Inflammatory macrophage treated with lipopolysaccharide for 1 hour (primary cell): ENCODE measurements around the gene TTC39B.
A peak's percentile ranks its signal among the peaks of the same experiment; 100 is the strongest.

Experiments
- DNase-seq, 2 donors: peaks; one replicate each; pipeline ENCODE4 v3.0.0-alpha.2; 2020 to 2022

TTC39B gene

DNA sequence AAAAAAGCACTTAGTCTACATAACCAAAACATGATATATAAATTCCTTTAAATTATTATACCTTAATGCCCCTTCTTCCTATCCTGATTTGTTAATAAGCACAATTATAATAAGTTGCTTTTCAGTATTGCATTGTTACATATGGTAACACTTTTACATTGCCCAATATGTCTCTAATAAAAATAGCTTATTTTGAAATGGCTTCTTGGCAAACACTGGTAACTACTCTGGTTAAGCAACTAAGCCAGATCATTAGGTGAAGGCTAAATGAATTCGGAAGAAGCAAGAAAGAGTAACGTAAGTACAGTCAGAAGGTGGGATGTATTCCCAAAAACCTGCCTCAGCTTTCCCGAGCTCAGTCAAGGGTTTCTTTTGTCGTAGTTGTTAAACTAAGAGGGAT, 85.3 kb downstream of the TTC39B start:
- DNase-seq, result peak in 1 of 2 donors; percentile 28

GRCh38 chr9:15220658-15221318, 86.2 kb downstream of the TTC39B start:
- DNase-seq, result no peak

DNA sequence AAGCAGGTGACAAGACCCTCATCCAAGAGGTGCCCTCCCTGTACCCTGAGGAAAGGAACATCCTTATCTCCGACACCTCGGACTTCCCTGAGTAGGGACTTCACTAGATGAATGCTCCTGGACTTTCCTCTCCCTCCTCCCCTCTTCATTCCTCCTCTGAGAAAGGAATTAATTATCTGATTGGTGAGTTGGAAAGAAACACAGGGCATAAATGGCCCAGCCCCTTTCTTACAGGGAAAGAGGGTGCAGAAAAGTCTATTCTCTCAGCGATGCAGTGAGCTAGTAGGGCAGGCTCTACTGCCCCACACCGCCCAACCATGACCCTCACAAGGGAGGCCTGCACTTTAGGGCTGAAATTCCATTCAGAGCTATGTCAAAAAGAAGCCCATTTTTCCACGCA, 87.5 kb downstream of the TTC39B start:
- DNase-seq, result no peak

DNA sequence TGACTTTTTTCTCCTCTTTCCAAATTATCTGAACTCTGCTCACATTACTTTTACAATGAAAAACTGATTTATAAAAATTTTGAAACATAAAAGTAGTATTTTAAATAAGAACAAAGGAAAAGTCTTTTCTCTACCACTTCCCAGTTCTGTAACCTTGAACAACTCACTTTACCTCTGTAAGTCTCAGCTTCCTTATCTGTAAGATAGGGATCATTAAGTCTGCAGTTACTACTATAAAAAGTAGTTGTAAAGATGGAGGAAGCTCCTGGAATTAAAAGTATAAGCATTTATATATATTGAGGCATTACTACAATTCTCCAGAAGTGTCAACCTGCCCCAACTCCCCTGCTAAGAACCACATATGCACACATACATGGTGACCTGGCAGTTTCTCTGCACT, 88.0 kb downstream of the TTC39B start:
- DNase-seq, result no peak

- DNase-seq, result no peak
These were observed 93.8 kb downstream of the TTC39B start for GRCh38 chr9:15213249-15213648.

GRCh38 chr9:15211815-15212495, 95.1 kb downstream of the TTC39B start:
- DNase-seq, result no peak

DNA sequence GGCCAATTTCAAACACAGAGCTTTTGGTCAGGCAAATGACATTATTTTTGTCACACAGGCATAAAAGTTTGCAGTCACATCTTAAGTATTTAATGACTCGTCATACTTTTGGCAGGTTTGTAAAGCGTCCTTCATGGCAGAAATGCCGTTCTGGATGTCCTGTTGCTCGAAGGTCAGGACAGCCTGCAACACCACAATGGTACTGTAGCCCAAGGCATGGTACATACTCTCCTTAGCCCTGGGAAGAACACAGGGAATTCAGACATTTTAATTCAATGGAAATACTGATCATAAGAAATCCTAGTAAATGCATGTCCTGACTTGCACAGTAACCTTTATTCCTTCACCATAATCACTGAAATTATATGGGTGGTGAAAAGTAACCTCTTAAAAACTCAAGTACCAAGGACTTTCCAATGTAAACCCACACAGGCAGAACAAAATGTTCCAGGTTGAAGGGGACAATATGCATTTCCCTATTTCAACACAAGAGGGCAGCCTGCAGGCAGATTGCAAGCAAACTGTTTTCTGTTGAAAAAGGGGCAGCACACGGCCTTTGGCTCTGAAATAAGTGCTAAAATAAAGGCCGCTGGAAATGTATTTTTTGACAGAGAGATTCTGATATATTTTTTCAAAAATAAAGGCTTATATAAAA, 95.7 kb downstream of the TTC39B start:
- peak; percentile 47 to 88 for DNase-seq

GRCh38 chr9:15206903-15207696, 99.9 kb downstream of the TTC39B start:
- peak in 1 of 2 donors; percentile 8 for DNase-seq

DNA sequence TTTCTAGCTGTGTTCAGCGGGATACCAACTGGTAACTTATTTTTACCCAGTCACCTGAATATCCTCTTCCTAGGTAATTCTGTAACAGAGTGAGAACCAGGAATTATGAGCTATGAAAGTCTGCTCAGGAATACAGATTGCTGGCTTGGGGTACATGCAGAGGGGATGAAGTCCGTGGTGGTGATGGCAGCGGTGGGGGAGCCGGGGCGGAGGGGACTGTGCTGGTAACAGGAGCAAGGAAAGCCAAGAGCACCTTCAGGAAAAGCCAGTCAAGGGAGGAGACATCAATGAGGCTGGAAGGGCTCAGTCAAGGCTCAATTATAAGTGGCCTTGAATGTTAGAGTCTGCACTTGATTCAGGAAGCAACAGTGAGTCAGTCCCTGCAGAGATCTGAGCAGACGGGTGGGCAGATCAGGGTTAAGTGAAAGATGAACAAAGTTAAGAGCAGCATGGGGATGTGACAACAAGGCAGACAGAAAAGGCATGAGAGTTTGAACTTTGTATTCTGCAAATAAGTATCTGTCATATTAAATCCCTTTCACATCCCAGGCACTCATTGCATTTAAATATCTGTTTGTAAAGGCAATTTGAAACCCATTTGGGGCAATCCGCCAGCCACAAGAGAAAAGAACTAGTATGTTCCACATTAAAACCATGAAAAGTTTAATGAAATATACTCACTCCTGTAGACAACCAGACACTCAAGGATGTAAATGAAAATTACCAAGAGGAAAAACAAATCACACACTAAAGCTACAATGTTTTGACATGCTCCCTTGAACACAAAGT, 101.2 kb downstream of the TTC39B start:
- DNase-seq, result no peak

- DNase-seq, result no peak
These were observed 103.4 kb downstream of the TTC39B start for GRCh38 chr9:15203581-15203980.

- no peak for DNase-seq
These were observed 106.9 kb downstream of the TTC39B start for GRCh38 chr9:15200111-15200510.

DNA sequence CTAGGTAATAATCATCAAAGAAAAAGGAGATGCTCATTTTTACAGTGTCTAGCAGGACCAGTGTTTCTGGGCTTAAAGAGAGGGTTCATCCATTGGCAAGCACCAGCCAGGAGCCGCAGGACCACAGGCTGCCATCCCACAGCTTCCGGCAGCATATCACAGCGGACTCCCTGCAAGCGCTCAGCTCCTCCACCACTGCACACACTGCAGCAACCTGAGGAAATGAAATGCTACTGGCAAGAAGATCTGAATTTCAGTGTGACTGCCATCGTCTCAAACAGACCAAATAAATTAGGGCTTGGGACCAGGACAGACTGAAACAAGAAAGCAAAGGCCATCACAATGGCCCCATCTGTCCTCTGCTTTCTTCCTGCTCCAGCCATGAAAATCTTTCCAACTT, 114.2 kb downstream of the TTC39B start:
- no peak for DNase-seq

- no peak for DNase-seq
These were observed 115.6 kb downstream of the TTC39B start for GRCh38 chr9:15191378-15191777.

- no peak for DNase-seq
These were observed 117.5 kb downstream of the TTC39B start for GRCh38 chr9:15189481-15189880.

- DNase-seq, result no peak
These were observed 119.4 kb downstream of the TTC39B start for GRCh38 chr9:15187589-15187988.

- no peak for DNase-seq
These were observed 124.3 kb downstream of the TTC39B start for GRCh38 chr9:15182730-15183129.

DNA sequence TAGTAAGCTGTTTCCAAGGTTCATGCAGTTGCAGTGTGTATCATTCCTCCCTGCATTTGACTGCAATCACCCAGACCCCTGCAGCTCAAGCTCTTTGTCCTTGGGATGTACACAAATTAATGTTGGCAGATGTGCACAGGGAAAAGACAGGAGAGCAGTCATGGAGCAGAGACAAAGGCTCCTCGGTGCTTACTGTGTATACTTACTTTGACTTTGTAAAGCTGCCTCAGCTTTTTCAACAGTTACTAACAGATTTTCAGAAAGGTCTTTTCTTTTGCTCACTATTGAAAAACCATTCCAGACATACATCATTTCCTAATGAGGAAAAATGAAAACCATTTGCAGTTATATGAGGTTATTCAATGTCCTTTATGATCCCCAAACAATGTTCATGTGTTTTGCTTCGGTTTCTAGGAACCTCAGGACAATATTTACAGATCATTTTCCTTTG, 124.9 kb downstream of the TTC39B start:
- DNase-seq, result no peak

DNA sequence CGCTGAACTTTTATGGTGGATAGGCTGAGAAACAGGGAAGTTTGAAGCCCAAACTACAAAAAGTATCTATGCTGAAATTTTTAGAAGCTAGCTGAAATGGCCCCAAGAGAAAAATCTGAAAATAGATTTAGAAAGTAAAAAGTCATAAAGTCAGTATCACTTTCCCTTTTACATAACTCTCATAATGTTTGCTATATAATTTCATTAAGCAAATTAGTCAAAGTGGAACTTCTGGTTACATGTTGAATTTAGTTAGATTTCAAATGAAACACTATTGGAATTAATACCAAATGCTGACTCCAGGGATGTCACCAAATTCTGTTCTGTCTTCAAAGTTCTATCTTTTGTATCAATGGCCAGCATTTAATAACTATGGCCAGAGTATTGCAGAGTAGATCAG, 126.9 kb downstream of the TTC39B start:
- DNase-seq, result no peak

DNA sequence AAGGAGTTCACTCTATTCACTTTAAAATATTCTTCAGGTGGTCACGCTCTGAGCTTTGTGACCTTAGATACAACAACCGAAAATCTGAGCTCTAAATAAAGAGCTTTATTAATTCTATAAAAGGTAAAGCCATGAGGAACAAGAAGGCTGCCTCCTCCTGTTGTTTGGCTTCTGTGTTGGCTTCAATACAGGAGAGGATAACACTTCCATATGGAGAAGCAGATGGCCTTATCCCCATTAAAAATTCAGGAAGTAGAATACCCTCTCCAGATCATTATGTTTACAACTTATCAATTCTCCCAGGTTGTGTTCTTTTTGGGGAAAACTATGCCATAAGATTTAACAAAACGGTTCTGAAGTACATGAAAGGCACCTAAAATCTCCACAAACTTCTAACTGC, 128.4 kb downstream of the TTC39B start:
- no peak for DNase-seq

- DNase-seq, result no peak
These were observed 130.2 kb downstream of the TTC39B start for GRCh38 chr9:15176836-15177235.

- no peak for DNase-seq
These were observed 143.1 kb downstream of the TTC39B start for GRCh38 chr9:15163931-15164330.

DNA sequence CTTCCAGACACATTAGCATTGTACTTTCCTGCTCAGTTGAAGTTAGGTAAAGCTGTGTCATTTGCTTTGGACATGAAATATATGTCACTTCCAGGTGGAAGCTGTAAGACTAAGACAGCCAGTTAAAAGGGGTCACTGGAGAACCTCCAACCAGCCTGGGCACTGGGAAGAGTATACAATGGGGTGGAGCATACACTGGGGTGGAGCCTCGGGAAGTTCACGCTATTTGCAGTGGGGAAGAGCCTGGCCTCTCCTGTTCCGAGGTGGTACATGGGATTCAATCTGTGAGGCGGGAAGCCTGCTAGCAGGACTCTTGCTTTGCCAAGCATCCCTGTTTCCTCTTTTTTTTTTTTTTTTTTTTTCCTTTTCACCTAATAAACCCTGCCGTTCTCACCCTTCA, 145.3 kb downstream of the TTC39B start:
- no peak for DNase-seq

GRCh38 chr9:15160673-15161072, 146.3 kb downstream of the TTC39B start:
- no peak for DNase-seq
